ENCODE results near the gene RIPPLY2.

GRCh38 chr6:83853178-83854000 lies at the start of gene RIPPLY2:
- TF ChIP-seq, protein P1, sequence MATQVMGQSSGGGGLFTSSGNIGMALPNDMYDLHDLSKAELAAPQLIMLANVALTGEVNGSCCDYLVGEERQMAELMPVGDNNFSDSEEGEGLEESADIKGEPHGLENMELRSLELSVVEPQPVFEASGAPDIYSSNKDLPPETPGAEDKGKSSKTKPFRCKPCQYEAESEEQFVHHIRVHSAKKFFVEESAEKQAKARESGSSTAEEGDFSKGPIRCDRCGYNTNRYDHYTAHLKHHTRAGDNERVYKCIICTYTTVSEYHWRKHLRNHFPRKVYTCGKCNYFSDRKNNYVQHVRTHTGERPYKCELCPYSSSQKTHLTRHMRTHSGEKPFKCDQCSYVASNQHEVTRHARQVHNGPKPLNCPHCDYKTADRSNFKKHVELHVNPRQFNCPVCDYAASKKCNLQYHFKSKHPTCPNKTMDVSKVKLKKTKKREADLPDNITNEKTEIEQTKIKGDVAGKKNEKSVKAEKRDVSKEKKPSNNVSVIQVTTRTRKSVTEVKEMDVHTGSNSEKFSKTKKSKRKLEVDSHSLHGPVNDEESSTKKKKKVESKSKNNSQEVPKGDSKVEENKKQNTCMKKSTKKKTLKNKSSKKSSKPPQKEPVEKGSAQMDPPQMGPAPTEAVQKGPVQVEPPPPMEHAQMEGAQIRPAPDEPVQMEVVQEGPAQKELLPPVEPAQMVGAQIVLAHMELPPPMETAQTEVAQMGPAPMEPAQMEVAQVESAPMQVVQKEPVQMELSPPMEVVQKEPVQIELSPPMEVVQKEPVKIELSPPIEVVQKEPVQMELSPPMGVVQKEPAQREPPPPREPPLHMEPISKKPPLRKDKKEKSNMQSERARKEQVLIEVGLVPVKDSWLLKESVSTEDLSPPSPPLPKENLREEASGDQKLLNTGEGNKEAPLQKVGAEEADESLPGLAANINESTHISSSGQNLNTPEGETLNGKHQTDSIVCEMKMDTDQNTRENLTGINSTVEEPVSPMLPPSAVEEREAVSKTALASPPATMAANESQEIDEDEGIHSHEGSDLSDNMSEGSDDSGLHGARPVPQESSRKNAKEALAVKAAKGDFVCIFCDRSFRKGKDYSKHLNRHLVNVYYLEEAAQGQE (IDR thresholded peaks at IDR 0.05): no peak
- TF ChIP-seq CTCF (IDR thresholded peaks at IDR 0.05; ENCODE audit: low read depth, low read length, missing input control) (no peak), TAF1 (conservative IDR thresholded peaks at IDR 0.05) (no peak), RAD21 (IDR thresholded peaks at IDR 0.05) (no peak), FOXA1 (IDR thresholded peaks at IDR 0.05) (no peak), YY1 (IDR thresholded peaks at IDR 0.05) (no peak), HNF4G (IDR thresholded peaks at IDR 0.05) (no peak), RXRA (IDR thresholded peaks at IDR 0.05) (no peak), ZBTB33 (IDR thresholded peaks at IDR 0.05) (no peak), JUND (IDR thresholded peaks at IDR 0.05) (no peak), GABPA (IDR thresholded peaks at IDR 0.05 in 1 of 2, conservative IDR thresholded peaks at IDR 0.05 in 1 of 2) (no peak), HNF4A (conservative IDR thresholded peaks at IDR 0.05) (no peak)
- TF ChIP-seq, protein P2, sequence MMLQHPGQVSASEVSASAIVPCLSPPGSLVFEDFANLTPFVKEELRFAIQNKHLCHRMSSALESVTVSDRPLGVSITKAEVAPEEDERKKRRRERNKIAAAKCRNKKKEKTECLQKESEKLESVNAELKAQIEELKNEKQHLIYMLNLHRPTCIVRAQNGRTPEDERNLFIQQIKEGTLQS (IDR thresholded peaks at IDR 0.05): no peak
- TF ChIP-seq, protein P3, sequence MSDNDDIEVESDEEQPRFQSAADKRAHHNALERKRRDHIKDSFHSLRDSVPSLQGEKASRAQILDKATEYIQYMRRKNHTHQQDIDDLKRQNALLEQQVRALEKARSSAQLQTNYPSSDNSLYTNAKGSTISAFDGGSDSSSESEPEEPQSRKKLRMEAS (IDR thresholded peaks at IDR 0.05): no peak

Data from liver (tissue), 3 donors.